KOPT-K1 (cell line): ENCODE measurements around the gene DYSF.

Source experiments
- H3K27ac ChIP-seq: fragments of 200-600 bp; sonication (generic); 2 replicates; pipeline ENCODE4 v1.5.1; 2016; ENCODE audit warnings: antibody characterized with exemption, mild to moderate bottlenecking, low read depth, low read length; ENCODE audit not compliant: poor library complexity, severe bottlenecking
- H3K36me3 ChIP-seq: fragments of 200-600 bp; sonication (generic); 2 replicates; pipeline ENCODE4 v1.5.1; 2017; ENCODE audit warnings: antibody characterized with exemption, mild to moderate bottlenecking, low read length, moderate library complexity; ENCODE audit not compliant: insufficient read depth
- H3K9me3 ChIP-seq: fragments of 200-600 bp; sonication (generic); 2 replicates; pipeline ENCODE4 v1.5.1; 2017; ENCODE audit warnings: antibody characterized with exemption, low read length, mild to moderate bottlenecking; ENCODE audit not compliant: insufficient read depth, poor library complexity, severe bottlenecking

DYSF gene

GRCh38 chr2:71534826-71535225, 81.5 kb downstream of the DYSF start:
- Histone ChIP-seq H3K27ac (no peak overlapping the region), H3K9me3 (no peaks in the 10 kb centered on the region), H3K36me3 (no peaks in the 10 kb centered on the region)

GRCh38 chr2:71535526-71535925, 82.2 kb downstream of the DYSF start:
- no peaks in the 10 kb centered on the region for H3K36me3 ChIP-seq
- H3K27ac ChIP-seq = no peak overlapping the region
- no peaks in the 10 kb centered on the region for H3K9me3 ChIP-seq

- Histone ChIP-seq H3K9me3 (no peaks in the 10 kb centered on the region), H3K36me3 (no peaks in the 10 kb centered on the region), H3K27ac (no peak overlapping the region)
Observed at GRCh38 chr2:71536226-71536671, 82.9 kb downstream of the DYSF start.

- no peaks in the 10 kb centered on the region for H3K9me3 ChIP-seq
Observed at GRCh38 chr2:71538241-71538640, 84.9 kb downstream of the DYSF start.

GRCh38 chr2:71538656-71539265, 85.4 kb downstream of the DYSF start:
- Histone ChIP-seq H3K9me3 (no peaks in the 10 kb centered on the region), H3K27ac (no peak overlapping the region), H3K36me3 (no peaks in the 10 kb centered on the region)

More at GRCh38 chr2:71538241-71538640, 84.9 kb downstream of the DYSF start:
- Histone ChIP-seq H3K27ac (no peak overlapping the region), H3K36me3 (no peaks in the 10 kb centered on the region)

- Histone ChIP-seq H3K27ac (no peak overlapping the region), H3K9me3 (no peaks in the 10 kb centered on the region), H3K36me3 (no peaks in the 10 kb centered on the region)
Observed at GRCh38 chr2:71540818-71541217, 87.5 kb downstream of the DYSF start.

GRCh38 chr2:71544919-71545571, 91.7 kb downstream of the DYSF start:
- H3K27ac ChIP-seq = no peak overlapping the region

GRCh38 chr2:71545572-71546274, 92.4 kb downstream of the DYSF start:
- no peak overlapping the region for H3K27ac ChIP-seq
- no peaks in the 10 kb centered on the region for H3K9me3 ChIP-seq
- H3K36me3 ChIP-seq = no peaks in the 10 kb centered on the region

More at GRCh38 chr2:71544919-71545571, 91.7 kb downstream of the DYSF start:
- Histone ChIP-seq H3K9me3 (no peaks in the 10 kb centered on the region), H3K36me3 (no peaks in the 10 kb centered on the region)

GRCh38 chr2:71546275-71546638, 92.9 kb downstream of the DYSF start:
- Histone ChIP-seq H3K9me3 (no peaks in the 10 kb centered on the region), H3K27ac (no peak overlapping the region), H3K36me3 (no peaks in the 10 kb centered on the region)

GRCh38 chr2:71546777-71547281, 93.5 kb downstream of the DYSF start:
- no peaks in the 10 kb centered on the region for H3K36me3 ChIP-seq
- H3K9me3 ChIP-seq = no peaks in the 10 kb centered on the region
- no peak overlapping the region for H3K27ac ChIP-seq

- H3K9me3 ChIP-seq = no peaks in the 10 kb centered on the region
- no peak overlapping the region for H3K27ac ChIP-seq
- no peaks in the 10 kb centered on the region for H3K36me3 ChIP-seq
Observed at GRCh38 chr2:71547616-71548285, 94.4 kb downstream of the DYSF start.

- no peak overlapping the region for H3K27ac ChIP-seq
- no peaks in the 10 kb centered on the region for H3K36me3 ChIP-seq
- H3K9me3 ChIP-seq = no peaks in the 10 kb centered on the region
Observed at GRCh38 chr2:71548646-71549425, 95.5 kb downstream of the DYSF start.

GRCh38 chr2:71550801-71551630, 97.7 kb downstream of the DYSF start:
- H3K27ac ChIP-seq = no peak overlapping the region
- H3K9me3 ChIP-seq = no peaks in the 10 kb centered on the region
- no peaks in the 10 kb centered on the region for H3K36me3 ChIP-seq

- Histone ChIP-seq H3K27ac (no peak overlapping the region), H3K36me3 (no peaks in the 10 kb centered on the region), H3K9me3 (no peaks in the 10 kb centered on the region)
Observed at GRCh38 chr2:71551631-71551915, 98.2 kb downstream of the DYSF start.
